ENCODE data around the gene PUSL1. TPM values are rescaled to one million over a fixed set of nuclear protein-coding genes. Genes with fewer than 3 reads are reported as not detected.

The PUSL1 gene
- total and polyA plus RNA-seq, 2 donors (not counting 3 experiments of a cell fraction or from before 2014, with no cell fraction given) = 18.8 to 27.3 TPM

- TF ChIP-seq FOS (IDR thresholded peaks at IDR 0.05; ENCODE audit: borderline replicate concordance, insufficient read depth, low read length) = no peak
- no peak for TF ChIP-seq POLR2AphosphoS5 (IDR thresholded peaks at IDR 0.05; ENCODE audit: insufficient read depth, low read depth, low read length)
- TF ChIP-seq MAX (IDR thresholded peaks at IDR 0.05; ENCODE audit: insufficient read depth, insufficient read length) = no peak
- TF ChIP-seq GATA2 (IDR thresholded peaks at IDR 0.05; ENCODE audit: insufficient read depth, insufficient read length, low read depth, low read length) = no peak
- TF ChIP-seq MYC (IDR thresholded peaks at IDR 0.05; ENCODE audit: low read depth, low read length) = no peak
- TF ChIP-seq CTCF (IDR thresholded peaks at IDR 0.05; ENCODE audit: extremely low read depth in 1 of 2, insufficient read depth in 1 of 2, low read depth in 1 of 2, low read length in 2 of 2) = no peak
- no peak for TF ChIP-seq EZH2 (IDR thresholded peaks at IDR 0.05; ENCODE audit: borderline replicate concordance, low read depth, low read length, severe bottlenecking)
- no peak for TF ChIP-seq POLR2A (IDR thresholded peaks at IDR 0.05; ENCODE audit: low read depth, low read length)
- no peak for TF ChIP-seq JUN (IDR thresholded peaks at IDR 0.05; ENCODE audit: borderline replicate concordance, insufficient read depth, insufficient read length, low read depth)
- H3K27me3 ChIP-seq (ENCODE audit: control insufficient read depth in 2 of 2, insufficient read depth in 2 of 2, low read length in 2 of 2) = no peaks in the 10 kb centered on the region
- H3K9ac ChIP-seq (replicated peaks; ENCODE audit: extremely low read depth, insufficient read depth, low read length) = no peak overlapping the region
- POLR2A ChIA-PET = no interaction called here
- peaks cover 0 to 2% of the 10 kb centered on the region in 2 experiments for H3K36me3 ChIP-seq (ENCODE audit: control insufficient read depth in 2 of 2, extremely low read depth in 1 of 2, insufficient read depth in 2 of 2, low read length in 2 of 2)
- H3K4me3 ChIP-seq (replicated peaks in 1 of 3; ENCODE audit: insufficient read depth in 1 of 3, low read depth in 1 of 3, low read length in 3 of 3) = no peak overlapping the region
- no peak overlapping the region for H3K4me2 ChIP-seq (ENCODE audit: insufficient read depth, low read length)
- H3K9me1 ChIP-seq (replicated peaks; ENCODE audit: control insufficient read depth, extremely low read depth, insufficient read depth, low read length) = no peaks in the 10 kb centered on the region
- intact Hi-C loops (cut with micrococcal nuclease) = no loop called here
- H3K4me1 ChIP-seq (ENCODE audit: control insufficient read depth, extremely low read depth, insufficient read depth, low read length) = peaks cover 10% of the 10 kb centered on the region
- CTCF ChIA-PET = interaction anchor here (0.6 to 2.0 kb wide), 3 partner anchors 26 to 123 kb away, joined by 3 to 6 read pairs (median 4); no protein-coding TSS in a partner anchor
- no peak for FAIRE-seq
- DNase-seq (ENCODE audit: low read depth, low spot score) = no peak
- no TSS peak for BruUV-seq (replicated peaks)
- no peak overlapping the region for H2AFZ ChIP-seq (ENCODE audit: low read depth, low read length)
- H3K79me2 ChIP-seq (ENCODE audit: control insufficient read depth, insufficient read depth, low read length) = peaks cover 33% of the 10 kb centered on the region
- H4K20me1 ChIP-seq (replicated peaks; ENCODE audit: control insufficient read depth, extremely low read depth, insufficient read depth, low read length) = no peaks in the 10 kb centered on the region
- no peaks in the 10 kb centered on the region for H3K9me3 ChIP-seq (replicated peaks; ENCODE audit: control insufficient read depth, insufficient read depth, low read length)
- no peak overlapping the region for H3K27ac ChIP-seq (ENCODE audit: insufficient read depth, low read depth, low read length)
- dilution Hi-C loops (cut with MboI; ENCODE audit: extremely low pct_ligation_motif_present, low sequenced_read_pairs) = no loop called here
Observed at GRCh38 chr1:1346501-1346890, 38.1 kb downstream of the PUSL1 start.
